Measurements from ENCODE around the gene CLEC20A.

DNA sequence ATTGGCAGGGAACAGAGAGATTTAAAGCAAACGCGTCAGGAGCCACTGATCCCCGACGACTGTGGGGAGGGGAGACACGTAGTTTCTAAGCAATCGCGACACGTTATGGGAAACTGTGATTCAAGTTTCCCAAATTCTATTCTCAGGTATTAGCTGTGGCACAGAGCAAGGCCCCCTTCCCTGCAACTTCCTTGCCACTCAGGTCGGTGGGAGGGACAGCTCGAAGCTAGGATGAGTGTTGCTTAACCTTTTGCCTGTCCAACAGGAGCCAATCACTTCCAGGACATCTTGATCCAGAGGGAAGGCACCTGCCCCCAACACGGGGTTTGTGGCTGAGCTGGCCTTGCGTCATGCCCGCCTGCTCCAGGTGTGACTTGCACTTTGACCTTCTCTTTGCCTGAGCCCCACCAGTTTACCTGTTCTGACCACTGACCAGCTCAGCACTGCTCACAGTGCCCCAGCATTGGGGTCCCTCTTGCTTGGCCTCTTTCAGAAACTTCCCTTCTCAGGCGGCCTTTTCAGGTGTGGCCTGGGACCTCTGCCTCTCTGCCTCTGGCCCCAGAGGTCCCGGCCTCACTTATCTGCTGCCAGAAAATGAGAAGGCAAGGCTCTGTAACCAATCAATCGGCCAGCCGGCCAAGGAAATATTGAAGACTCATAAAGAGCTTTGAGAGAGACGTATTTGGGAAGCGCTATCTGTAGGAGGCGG lies 40.8 kb upstream of the CLEC20A start:
- TF ChIP-seq, protein P1, sequence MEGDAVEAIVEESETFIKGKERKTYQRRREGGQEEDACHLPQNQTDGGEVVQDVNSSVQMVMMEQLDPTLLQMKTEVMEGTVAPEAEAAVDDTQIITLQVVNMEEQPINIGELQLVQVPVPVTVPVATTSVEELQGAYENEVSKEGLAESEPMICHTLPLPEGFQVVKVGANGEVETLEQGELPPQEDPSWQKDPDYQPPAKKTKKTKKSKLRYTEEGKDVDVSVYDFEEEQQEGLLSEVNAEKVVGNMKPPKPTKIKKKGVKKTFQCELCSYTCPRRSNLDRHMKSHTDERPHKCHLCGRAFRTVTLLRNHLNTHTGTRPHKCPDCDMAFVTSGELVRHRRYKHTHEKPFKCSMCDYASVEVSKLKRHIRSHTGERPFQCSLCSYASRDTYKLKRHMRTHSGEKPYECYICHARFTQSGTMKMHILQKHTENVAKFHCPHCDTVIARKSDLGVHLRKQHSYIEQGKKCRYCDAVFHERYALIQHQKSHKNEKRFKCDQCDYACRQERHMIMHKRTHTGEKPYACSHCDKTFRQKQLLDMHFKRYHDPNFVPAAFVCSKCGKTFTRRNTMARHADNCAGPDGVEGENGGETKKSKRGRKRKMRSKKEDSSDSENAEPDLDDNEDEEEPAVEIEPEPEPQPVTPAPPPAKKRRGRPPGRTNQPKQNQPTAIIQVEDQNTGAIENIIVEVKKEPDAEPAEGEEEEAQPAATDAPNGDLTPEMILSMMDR (IDR thresholded peaks at IDR 0.05): no peak
- no peak for TF ChIP-seq EP300 (IDR thresholded peaks at IDR 0.05)
- TF ChIP-seq POLR2A (IDR thresholded peaks at IDR 0.05): no peak

Measured in suprapubic skin (tissue), 3 donors.